Measurements from ENCODE around the gene MYO18B. TPM values are rescaled to one million over a fixed set of nuclear protein-coding genes. Genes with fewer than 3 reads are reported as not detected.
"Not testable (repeated sequence)": the region's sequence is repeated elsewhere in the genome, so short reads cannot be mapped to it uniquely, and the experiment has no call there.

MYO18B gene, protein sequence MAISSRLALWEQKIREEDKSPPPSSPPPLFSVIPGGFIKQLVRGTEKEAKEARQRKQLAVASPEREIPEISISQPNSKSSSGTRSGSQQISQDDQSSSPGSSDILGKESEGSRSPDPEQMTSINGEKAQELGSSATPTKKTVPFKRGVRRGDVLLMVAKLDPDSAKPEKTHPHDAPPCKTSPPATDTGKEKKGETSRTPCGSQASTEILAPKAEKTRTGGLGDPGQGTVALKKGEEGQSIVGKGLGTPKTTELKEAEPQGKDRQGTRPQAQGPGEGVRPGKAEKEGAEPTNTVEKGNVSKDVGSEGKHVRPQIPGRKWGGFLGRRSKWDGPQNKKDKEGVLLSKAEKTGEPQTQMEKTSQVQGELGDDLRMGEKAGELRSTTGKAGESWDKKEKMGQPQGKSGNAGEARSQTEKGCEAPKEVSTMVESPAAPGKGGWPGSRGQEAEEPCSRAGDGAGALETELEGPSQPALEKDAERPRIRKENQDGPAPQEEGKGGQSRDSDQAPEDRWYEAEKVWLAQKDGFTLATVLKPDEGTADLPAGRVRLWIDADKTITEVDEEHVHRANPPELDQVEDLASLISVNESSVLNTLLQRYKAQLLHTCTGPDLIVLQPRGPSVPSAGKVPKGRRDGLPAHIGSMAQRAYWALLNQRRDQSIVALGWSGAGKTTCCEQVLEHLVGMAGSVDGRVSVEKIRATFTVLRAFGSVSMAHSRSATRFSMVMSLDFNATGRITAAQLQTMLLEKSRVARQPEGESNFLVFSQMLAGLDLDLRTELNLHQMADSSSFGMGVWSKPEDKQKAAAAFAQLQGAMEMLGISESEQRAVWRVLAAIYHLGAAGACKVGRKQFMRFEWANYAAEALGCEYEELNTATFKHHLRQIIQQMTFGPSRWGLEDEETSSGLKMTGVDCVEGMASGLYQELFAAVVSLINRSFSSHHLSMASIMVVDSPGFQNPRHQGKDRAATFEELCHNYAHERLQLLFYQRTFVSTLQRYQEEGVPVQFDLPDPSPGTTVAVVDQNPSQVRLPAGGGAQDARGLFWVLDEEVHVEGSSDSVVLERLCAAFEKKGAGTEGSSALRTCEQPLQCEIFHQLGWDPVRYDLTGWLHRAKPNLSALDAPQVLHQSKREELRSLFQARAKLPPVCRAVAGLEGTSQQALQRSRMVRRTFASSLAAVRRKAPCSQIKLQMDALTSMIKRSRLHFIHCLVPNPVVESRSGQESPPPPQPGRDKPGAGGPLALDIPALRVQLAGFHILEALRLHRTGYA (N-terminal part only)
- 0.24 and 0.29 TPM in 2 replicates for total RNA-seq (2014; rRNA removed; shearing (Covaris generic))

DNA sequence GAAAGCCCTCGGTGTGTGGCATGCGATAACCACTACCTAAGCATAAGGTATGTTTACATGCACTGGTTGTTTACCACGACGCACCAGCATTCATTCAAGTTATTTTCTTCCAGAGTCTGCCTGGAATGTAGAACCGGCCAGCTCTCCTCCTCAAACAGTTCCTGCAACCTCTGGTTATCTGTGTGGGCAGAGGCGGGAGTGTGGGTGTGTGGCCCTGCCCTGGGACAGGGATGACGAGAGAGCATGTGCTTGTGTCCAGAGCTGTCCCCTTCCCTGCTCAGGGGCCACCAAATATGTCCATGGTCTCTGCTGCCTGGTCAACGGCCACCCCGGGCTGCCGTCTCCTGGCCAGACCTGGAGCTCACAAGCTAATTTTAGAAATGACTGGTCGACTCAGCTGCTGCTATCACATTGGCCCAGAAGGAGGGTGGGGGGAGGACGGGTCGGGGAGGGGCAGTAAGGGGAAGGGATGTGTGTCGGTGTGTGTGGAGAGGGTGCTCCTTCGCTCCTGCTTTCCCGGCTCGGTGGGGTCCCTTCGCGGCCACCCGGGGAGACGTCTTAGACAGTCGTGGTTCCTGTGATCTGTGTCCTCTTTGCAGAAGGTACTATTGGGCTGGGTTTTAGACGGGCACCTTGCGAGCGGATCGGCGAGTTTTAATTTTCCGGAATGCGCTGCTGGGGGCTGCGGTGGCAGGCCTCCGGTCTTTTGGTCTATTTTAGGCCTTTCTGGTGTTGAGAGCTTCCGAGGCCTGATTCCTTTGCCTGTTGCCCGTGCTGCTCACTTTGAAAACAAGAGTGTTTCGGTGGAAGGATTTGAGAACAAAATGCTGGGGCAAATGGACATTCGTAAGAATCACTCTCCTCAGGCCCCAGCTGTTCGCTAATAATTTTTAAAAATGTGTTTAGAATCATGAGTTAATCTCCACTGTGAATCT, at the start of gene MYO18B:
MYO18B (plus strand) TSS at position 497 of the 935 bp plus-strand sequence. CDS start 18,905 bp downstream, outside the sequence.
- DNase-seq (ENCODE audit: low read depth) = no peak

- no peak for DNase-seq (ENCODE audit: low read depth)
These were observed 49.4 kb upstream of the MYO18B start for GRCh38 chr22:25692397-25693267.

DNA sequence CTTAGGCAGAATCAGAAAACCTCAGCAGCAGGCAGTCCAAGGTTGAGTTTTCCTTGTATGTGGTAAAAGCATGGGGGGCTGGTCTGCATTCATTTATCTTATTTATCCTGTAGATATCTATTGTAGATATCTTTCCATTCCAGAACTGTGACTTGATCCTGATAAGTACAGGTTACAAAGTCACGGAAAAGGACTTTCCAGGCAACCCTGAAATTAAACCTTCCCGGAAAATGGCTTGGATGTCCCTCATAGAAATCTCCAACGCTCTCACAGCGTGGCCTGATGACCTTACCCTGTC, 48.8 kb upstream of the MYO18B start:
- no peak for DNase-seq (ENCODE audit: low read depth)

DNA sequence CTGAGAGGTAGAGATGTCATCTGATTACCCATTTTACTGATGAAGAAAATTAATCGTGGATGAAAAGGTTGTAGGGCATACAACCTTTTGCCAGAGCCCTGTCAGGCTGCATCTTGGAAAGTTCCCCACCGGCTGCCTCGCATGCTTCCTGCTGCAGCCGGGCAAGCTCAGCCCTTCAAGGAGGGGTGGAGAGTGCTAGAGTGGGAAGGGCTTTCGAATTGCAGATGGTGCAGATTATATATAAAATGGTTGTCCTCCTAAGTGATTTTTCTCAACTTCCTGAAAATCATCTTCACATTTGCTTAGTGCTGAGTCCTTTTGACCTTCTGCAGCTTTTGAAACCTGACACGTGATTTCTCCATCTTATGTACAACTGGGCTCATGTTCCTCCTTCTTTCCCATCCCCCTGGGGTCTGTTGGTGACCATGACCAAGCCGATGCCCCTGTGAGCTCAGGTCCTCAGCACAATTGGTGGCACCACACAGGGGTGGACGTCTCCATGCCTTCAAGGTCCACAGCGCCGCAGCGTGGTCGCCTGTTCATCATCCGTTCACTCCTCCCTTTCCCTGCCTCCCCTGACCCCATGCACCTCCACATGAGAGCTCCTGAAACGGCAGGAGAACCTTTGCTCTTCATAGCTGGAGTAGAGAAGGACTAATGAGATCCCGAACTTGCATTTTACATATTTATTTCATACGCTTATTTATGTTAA, 47.6 kb upstream of the MYO18B start:
- DNase-seq (ENCODE audit: low read depth) = no peak

DNA sequence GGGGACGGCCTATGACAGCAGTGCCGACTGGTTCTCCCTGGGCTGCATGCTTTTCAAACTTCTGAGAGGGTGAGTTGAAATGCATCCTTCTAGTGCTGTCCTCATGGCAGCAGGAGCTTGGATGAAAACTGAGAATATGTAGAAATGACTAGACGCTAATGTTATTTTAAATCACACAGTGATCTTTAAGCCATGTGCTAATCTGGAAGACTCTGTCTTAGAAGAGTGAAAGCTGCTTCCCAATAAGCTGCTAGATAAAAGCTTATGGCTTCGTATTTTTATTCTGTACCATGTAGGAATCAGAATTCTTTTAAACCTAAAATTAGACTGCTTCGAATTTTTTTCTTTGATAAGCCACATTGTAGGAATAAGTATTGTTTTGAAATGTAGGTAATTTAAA, 46.8 kb upstream of the MYO18B start:
- no peak for DNase-seq (ENCODE audit: low read depth)

DNA sequence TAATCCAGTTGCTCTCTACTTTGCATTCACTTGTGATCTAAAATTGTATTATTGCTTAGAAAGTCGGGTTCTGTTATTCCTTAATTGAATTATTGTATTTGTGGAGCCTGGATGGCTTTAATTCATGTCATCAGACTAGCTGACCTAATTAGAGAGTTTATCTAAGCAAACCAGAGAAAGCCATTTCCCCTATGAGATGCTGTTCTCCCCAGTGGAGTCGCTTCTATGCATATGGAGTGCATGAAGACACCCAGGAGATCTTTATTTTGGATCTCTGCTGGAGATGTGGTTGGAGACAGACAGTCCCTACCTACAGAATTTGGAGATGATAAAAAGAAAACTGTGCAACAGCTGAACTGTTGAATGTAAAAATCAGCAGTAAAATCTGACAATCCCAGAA, 45.2 kb upstream of the MYO18B start:
- DNase-seq (ENCODE audit: low read depth) = no peak

GRCh38 chr22:25697181-25697664, 44.8 kb upstream of the MYO18B start:
- DNase-seq (ENCODE audit: low read depth) = peak; percentile 1

DNA sequence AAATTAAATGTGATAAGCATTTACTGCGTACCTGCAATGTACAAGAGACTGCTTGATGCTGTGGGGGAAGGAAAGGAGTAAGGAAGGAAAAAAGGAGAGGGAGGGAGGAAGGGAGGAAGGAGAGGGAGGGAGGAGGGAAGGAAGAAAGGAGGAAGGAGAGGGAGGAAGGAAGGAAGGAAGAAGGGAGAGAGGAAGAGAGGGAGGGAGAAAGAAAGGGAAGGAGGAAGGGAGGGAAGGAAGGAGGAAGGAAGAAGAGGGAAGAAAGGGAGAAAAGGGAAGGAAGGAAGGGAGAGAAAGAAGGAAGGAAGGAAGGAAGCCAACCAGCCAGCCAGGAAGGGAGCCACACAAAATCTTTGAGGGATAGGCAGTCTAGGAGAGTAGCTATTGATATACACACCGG, 44.0 kb upstream of the MYO18B start:
- DNase-seq (ENCODE audit: low read depth) = no peak

DNA sequence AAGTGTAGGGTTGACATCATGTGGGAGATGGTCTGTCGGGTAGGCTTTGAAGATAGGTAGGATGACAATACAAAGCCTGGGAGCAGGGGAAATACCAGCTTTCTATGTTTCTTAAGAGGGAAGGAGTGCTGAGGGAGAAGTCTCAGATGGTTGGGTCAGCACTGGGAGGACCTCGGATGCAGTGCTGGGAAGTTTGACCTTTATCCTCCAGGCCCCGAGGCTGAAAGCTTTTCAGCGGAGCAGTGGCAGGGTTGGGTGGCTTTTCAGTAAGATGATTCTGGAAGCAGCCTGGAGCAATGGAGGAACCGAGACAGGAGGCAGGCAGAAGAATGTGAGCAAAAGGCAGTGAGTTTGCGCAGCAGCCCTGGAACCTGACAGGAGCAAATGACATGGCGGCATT, 43.5 kb upstream of the MYO18B start:
- no peak for DNase-seq (ENCODE audit: low read depth)

- no peak for DNase-seq (ENCODE audit: low read depth)
These were observed 43.0 kb upstream of the MYO18B start for GRCh38 chr22:25698978-25699377.

DNA sequence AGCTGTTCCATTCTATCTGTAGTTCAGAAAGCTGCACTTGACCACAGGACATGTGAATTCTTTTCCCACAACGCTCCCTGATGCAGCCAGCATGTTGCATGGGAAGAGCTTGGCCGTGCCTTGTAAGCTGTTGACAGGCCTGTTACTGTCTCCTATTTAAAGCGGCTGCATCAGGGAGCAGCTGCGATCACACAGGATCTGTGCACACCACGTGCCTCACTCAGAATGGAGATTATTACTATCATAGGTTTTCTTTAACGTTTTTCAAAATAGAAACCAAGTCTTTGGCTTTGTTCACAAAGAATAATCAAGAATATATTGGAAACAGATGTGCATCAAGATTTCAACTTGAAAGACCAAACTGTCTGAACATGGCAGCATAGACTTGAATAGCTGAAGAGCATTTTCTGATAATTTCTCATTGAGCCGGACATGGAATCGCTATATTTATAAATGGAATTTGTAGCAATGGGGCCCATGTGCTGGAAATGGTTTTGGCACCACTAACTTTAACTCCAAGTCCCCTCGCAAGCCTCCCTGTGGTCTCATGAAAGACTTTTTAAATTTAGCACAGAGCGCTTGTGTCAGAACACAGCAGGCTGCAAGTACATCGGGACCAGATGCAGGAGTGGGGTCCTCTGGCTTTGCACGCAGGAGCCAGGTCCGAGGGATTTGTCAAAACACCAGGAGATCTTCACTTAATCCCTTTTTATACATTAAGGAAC, 40.8 kb upstream of the MYO18B start:
- DNase-seq (ENCODE audit: low read depth) = peak; percentile 1

- DNase-seq (ENCODE audit: low read depth) = peak; percentile 32
These were observed 39.9 kb upstream of the MYO18B start for GRCh38 chr22:25702040-25702439.

- no peak for DNase-seq (ENCODE audit: low read depth)
These were observed 39.3 kb upstream of the MYO18B start for GRCh38 chr22:25702571-25703167.

- no peak for DNase-seq (ENCODE audit: low read depth)
These were observed 37.3 kb upstream of the MYO18B start for GRCh38 chr22:25704701-25705100.

- DNase-seq (ENCODE audit: low read depth) = no peak
These were observed 35.8 kb upstream of the MYO18B start for GRCh38 chr22:25706197-25706596.

GRCh38 chr22:25708430-25708829, 33.6 kb upstream of the MYO18B start:
- DNase-seq (ENCODE audit: low read depth) = not testable (repeated sequence)

DNA sequence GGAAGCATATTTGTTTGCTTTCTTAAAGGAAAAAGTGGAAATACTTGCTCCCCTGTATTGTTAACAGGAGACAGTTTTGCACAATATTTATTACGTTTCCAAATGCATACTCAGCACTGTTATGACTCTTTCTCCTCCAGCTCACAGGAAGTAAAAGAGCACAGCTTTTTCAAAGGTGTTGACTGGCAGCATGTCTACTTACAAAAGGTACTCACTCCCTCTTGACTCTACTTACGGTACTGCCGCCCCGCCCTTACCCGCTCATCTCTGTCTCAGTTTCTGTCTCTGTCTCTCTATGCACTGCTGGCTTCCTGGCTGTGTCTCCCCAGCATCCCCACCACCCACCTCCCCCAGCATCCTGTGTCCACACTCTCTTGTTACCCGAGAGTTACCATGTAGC, 32.2 kb upstream of the MYO18B start:
- DNase-seq (ENCODE audit: low read depth) = no peak

- DNase-seq (ENCODE audit: low read depth) = no peak
These were observed 31.5 kb upstream of the MYO18B start for GRCh38 chr22:25710501-25710900.
